ENCODE measurements around the gene XCL1. TPM values are rescaled to one million over a fixed set of nuclear protein-coding genes. Genes with fewer than 3 reads are reported as not detected.

Gene XCL1
- total and polyA plus RNA-seq, 2 experiments from 2014 or later = 0.24 TPM; not detected in 1

DNA sequence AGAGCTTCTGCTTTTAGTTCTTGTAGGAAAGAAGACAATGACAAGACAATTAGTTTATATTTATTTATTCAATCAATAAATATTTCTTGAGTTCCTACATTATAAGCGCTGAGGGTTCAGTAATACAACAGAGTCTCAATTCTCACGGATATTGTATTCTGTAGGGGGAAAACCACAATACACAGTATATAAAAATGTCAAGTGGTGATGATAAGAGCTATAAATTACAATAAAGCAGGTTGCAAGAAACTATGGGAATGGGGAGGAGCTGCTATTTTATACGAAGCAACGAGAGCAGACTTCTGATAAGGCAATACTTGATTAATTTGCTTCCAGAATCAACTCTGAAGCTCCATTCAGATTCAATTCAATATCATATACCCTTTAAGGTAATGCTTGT is 10.6 kb upstream of the XCL1 start (continued):
- TF ChIP-seq, protein P1, sequence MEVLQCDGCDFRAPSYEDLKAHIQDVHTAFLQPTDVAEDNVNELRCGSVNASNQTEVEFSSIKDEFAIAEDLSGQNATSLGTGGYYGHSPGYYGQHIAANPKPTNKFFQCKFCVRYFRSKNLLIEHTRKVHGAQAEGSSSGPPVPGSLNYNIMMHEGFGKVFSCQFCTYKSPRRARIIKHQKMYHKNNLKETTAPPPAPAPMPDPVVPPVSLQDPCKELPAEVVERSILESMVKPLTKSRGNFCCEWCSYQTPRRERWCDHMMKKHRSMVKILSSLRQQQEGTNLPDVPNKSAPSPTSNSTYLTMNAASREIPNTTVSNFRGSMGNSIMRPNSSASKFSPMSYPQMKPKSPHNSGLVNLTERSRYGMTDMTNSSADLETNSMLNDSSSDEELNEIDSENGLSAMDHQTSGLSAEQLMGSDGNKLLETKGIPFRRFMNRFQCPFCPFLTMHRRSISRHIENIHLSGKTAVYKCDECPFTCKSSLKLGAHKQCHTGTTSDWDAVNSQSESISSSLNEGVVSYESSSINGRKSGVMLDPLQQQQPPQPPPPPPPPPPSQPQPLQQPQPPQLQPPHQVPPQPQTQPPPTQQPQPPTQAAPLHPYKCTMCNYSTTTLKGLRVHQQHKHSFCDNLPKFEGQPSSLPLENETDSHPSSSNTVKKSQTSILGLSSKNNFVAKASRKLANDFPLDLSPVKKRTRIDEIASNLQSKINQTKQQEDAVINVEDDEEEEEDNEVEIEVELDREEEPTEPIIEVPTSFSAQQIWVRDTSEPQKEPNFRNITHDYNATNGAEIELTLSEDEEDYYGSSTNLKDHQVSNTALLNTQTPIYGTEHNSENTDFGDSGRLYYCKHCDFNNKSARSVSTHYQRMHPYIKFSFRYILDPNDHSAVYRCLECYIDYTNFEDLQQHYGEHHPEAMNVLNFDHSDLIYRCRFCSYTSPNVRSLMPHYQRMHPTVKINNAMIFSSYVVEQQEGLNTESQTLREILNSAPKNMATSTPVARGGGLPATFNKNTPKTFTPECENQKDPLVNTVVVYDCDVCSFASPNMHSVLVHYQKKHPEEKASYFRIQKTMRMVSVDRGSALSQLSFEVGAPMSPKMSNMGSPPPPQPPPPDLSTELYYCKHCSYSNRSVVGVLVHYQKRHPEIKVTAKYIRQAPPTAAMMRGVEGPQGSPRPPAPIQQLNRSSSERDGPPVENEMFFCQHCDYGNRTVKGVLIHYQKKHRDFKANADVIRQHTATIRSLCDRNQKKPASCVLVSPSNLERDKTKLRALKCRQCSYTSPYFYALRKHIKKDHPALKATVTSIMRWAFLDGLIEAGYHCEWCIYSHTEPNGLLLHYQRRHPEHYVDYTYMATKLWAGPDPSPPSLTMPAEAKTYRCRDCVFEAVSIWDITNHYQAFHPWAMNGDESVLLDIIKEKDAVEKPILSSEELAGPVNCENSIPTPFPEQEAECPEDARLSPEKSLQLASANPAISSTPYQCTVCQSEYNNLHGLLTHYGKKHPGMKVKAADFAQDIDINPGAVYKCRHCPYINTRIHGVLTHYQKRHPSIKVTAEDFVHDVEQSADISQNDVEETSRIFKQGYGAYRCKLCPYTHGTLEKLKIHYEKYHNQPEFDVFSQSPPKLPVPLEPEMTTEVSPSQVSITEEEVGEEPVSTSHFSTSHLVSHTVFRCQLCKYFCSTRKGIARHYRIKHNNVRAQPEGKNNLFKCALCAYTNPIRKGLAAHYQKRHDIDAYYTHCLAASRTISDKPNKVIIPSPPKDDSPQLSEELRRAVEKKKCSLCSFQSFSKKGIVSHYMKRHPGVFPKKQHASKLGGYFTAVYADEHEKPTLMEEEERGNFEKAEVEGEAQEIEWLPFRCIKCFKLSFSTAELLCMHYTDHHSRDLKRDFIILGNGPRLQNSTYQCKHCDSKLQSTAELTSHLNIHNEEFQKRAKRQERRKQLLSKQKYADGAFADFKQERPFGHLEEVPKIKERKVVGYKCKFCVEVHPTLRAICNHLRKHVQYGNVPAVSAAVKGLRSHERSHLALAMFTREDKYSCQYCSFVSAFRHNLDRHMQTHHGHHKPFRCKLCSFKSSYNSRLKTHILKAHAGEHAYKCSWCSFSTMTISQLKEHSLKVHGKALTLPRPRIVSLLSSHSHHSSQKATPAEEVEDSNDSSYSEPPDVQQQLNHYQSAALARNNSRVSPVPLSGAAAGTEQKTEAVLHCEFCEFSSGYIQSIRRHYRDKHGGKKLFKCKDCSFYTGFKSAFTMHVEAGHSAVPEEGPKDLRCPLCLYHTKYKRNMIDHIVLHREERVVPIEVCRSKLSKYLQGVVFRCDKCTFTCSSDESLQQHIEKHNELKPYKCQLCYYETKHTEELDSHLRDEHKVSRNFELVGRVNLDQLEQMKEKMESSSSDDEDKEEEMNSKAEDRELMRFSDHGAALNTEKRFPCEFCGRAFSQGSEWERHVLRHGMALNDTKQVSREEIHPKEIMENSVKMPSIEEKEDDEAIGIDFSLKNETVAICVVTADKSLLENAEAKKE (CRISPR knock-in tag; IDR thresholded peaks at IDR 0.05) = no peak

DNA sequence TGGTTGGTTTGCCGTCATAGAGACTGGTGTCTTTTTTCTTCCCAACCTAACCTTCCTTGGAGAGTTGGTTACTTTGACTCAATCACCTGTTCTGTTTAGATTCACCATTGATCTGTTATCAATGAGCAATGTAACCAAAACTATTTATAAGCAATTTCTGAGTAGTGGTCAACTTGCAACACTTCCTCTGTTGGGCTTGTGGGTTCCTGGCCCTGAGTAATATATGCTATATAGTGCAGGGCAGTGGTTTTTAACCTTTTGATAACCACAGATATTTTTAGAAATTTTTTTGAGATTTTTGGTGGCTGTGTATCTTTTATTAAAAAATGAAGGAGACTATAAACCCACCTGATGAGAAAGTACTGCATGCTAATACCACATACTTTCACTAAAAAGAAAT is 9.4 kb upstream of the XCL1 start:
- peaks cover 2% of the 10 kb centered on the region for H3K27me3 Mint-ChIP-seq (ENCODE audit: insufficient read depth, low read depth, poor library complexity)
- Histone ChIP-seq H3K79me2 (replicated peaks; ENCODE audit: insufficient read depth) (no peaks in the 10 kb centered on the region), H3K4me2 (no peak overlapping the region), H3K4me3 (no peak overlapping the region), H2AFZ (no peak overlapping the region), H3K27ac (ENCODE audit: low read depth) (no peak overlapping the region), H3F3A (replicated peaks; ENCODE audit: low read depth) (no peaks in the 10 kb centered on the region), H3K4me1 (ENCODE audit: insufficient read depth) (peaks cover 21% of the 10 kb centered on the region), H4K20me1 (replicated peaks; ENCODE audit: insufficient read depth) (no peaks in the 10 kb centered on the region), H3K9me2 (ENCODE audit: insufficient read depth) (no peaks in the 10 kb centered on the region; the same call in 1 of the 2 replicates), H3K27me3 (ENCODE audit: insufficient read depth) (no peaks in the 10 kb centered on the region), H3K36me3 (ENCODE audit: insufficient read depth) (no peaks in the 10 kb centered on the region)
- H3K27ac Mint-ChIP-seq = no peak overlapping the region
- ATAC-seq (no peak), DNase-seq (ENCODE audit: low spot score) (no peak)
- H3K4me3 Mint-ChIP-seq = no peak overlapping the region
- H3K4me1 Mint-ChIP-seq = peaks cover 26% of the 10 kb centered on the region
- no peaks in the 10 kb centered on the region; the same call in 1 of the 3 replicates for H3K9me3 Mint-ChIP-seq
- no peaks in the 10 kb centered on the region for H3K36me3 Mint-ChIP-seq (ENCODE audit: low read depth)
- TF ChIP-seq ZNF114 (CRISPR knock-in tag; IDR thresholded peaks at IDR 0.05) = no peak
- no peak for TF ChIP-seq EZH2phosphoT487 (IDR thresholded peaks at IDR 0.05; ENCODE audit: unreplicated experiment)
- no peak for TF ChIP-seq POLR2AphosphoS5 (IDR thresholded peaks at IDR 0.05; ENCODE audit: low read depth)
- no peak for TF ChIP-seq NANOG (IDR thresholded peaks at IDR 0.05; ENCODE audit: borderline replicate concordance)
- TF ChIP-seq CREB1 (CRISPR knock-in tag; IDR thresholded peaks at IDR 0.05; ENCODE audit: low read depth) = no peak
- TF ChIP-seq STAT1 (IDR thresholded peaks at IDR 0.05; ENCODE audit: unreplicated experiment) = no peak
- TF ChIP-seq, protein P1 (CRISPR knock-in tag; IDR thresholded peaks at IDR 0.05) = no peak
- TF ChIP-seq, protein P2, sequence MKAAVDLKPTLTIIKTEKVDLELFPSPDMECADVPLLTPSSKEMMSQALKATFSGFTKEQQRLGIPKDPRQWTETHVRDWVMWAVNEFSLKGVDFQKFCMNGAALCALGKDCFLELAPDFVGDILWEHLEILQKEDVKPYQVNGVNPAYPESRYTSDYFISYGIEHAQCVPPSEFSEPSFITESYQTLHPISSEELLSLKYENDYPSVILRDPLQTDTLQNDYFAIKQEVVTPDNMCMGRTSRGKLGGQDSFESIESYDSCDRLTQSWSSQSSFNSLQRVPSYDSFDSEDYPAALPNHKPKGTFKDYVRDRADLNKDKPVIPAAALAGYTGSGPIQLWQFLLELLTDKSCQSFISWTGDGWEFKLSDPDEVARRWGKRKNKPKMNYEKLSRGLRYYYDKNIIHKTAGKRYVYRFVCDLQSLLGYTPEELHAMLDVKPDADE (IDR thresholded peaks at IDR 0.05) = no peak
- TF ChIP-seq ZNF331 (CRISPR knock-in tag; IDR thresholded peaks at IDR 0.05; ENCODE audit: low read depth) = no peak
- no peak for TF ChIP-seq EZH2 (IDR thresholded peaks at IDR 0.05; ENCODE audit: low read depth, unreplicated experiment)

All from GM23338 (cell line).